Fibroblast of the aortic adventitia (primary cell): ENCODE measurements around the gene DPEP3. TPM values are rescaled to one million over a fixed set of nuclear protein-coding genes. Genes with fewer than 3 reads are reported as not detected.
"Not testable (repeated sequence)": the region's sequence is repeated elsewhere in the genome, so short reads cannot be mapped to it uniquely, and the experiment has no call there.

Source experiments
- DNase-seq: peaks from one replicate; pipeline ENCODE4 v3.0.0-alpha.2; 2010; ENCODE audit warnings: low read depth
- H3K4me3 ChIP-seq: 2 replicates; pipeline ENCODE4 v1.5.1; 2011; ENCODE audit warnings: low read depth, mild to moderate bottlenecking, control low read depth, low read length, moderate library complexity
- CTCF ChIP-seq: IDR thresholded peaks from 2 replicates; pipeline ENCODE4 v1.5.1; 2011; ENCODE audit warnings: mild to moderate bottlenecking, low read length, control low read depth, inconsistent platforms; ENCODE audit not compliant: insufficient read depth
- total RNA-seq: library from RNA; depleted of rRNA; stranded (reverse); fragments of >200 nt; gene quantifications from 2 replicates; pipeline ENCODE4 v1.2.3, GENCODE V29; 2012; ENCODE audit warnings: low replicate concordance

The DPEP3 gene
- total RNA-seq, 1 donor, result not detected

- H3K4me3 ChIP-seq, result no peak overlapping the region
- no peak for DNase-seq
- no peak for TF ChIP-seq CTCF
Observed at GRCh38 chr16:67982011-67982696, 1.9 kb upstream of the DPEP3 start.

- DNase-seq, result no peak
- H3K4me3 ChIP-seq, result no peak overlapping the region
- no peak for TF ChIP-seq CTCF
Observed at GRCh38 chr16:67977469-67978227, 2.7 kb downstream of the DPEP3 start.

- no peak for DNase-seq
- TF ChIP-seq CTCF, result no peak
- H3K4me3 ChIP-seq, result no peak overlapping the region
Observed at GRCh38 chr16:67977005-67977404, 3.3 kb downstream of the DPEP3 start.

GRCh38 chr16:67976205-67976604, 4.1 kb downstream of the DPEP3 start:
- no peak for DNase-seq
- H3K4me3 ChIP-seq, result no peak overlapping the region
- TF ChIP-seq CTCF, result no peak

- TF ChIP-seq CTCF, result no peak
Observed at GRCh38 chr16:67975321-67976105, 4.8 kb downstream of the DPEP3 start.

GRCh38 chr16:67972285-67972684, 8.0 kb downstream of the DPEP3 start:
- not testable (repeated sequence) for H3K4me3 ChIP-seq, DNase-seq

More at GRCh38 chr16:67975321-67976105, 4.8 kb downstream of the DPEP3 start:
- no peak for DNase-seq
- no peak overlapping the region for H3K4me3 ChIP-seq

GRCh38 chr16:67971111-67971510, 9.2 kb downstream of the DPEP3 start:
- TF ChIP-seq CTCF, result no peak
- DNase-seq, result no peak
- no peak overlapping the region for H3K4me3 ChIP-seq
